COLO668 (cell line): ENCODE measurements around the gene SATB2.

ENCODE experiments used
- DNase-seq: peaks from one replicate; lab custom pipeline; 2025; ENCODE audit not compliant: unreplicated experiment; lab: John Stamatoyannopoulos, UW

The SATB2 gene

DNA sequence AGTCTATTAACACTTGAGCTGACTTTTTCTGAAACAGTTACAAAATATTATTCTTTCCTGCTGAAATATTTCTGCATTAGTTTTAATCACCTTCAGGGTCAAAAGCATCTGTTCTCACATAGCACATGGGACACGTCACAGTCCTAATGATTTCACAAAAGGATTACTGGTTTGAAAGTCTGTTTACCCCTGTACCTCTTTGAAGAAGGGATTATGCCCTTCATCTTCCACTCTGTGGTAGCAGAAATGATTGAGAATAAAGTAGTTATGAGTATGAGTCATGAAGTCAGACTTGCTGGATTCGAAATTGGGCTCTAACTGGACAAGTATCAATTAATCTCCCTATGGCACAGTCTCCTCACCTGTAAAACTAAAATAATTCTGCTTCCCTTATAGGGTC is 121.2 kb downstream of the SATB2 start:
- DNase-seq: no peak

DNA sequence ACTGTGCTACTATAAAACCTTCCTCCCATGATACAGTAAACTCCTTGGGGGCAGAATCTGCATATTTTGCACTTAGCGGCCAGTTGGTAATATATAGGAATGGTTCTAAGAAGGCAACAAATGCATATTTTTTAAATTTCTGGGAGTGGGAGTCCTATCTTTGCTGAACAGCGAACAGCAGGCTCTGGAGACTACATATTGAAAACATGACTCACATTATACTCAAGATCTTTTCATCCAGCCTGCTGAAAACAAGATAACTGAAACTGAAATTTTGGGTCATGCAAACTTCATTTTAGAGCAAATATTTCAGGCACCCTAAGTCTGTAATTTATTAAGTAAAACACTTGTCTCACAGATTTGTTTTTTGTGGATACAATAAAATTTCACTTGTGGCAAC is 122.2 kb downstream of the SATB2 start:
- no peak for DNase-seq

DNA sequence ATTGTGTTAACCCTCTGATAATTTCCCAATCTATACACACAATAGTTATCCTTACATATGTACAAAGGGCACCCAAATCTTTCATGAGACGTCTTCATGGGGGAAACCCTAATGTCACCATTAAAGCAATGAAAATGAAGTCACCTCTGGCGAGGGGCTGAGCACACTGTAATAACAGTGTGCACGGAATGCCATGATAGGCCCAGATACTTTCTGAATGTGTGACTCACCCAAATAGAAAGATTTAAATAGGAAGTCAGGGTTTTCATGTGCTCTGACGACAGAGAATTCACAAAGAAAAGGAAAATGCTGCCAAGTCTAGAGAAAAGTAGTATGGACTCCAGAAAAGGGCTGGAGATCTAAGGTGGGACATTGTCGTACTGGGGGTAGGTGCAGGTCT is 128.3 kb downstream of the SATB2 start:
- DNase-seq: no peak

DNA sequence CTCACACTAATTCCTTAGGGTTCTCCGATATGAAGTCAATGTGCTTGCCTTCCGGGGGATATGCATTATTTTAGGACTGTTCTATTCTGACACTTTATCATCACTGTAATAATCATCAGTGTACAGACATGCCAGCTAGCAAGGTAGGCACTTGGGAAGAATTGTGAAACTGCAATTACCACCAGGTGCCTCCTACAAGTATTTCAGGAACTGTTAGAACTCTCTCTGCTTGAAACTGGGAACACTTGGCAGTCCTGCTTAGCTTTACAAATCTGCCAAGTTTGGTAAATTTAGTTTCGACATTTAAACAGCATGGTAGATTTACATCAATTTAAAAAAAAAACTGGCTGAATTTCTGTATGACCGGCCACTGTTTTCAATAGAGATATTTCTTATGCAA is 128.7 kb downstream of the SATB2 start:
- no peak for DNase-seq

DNA sequence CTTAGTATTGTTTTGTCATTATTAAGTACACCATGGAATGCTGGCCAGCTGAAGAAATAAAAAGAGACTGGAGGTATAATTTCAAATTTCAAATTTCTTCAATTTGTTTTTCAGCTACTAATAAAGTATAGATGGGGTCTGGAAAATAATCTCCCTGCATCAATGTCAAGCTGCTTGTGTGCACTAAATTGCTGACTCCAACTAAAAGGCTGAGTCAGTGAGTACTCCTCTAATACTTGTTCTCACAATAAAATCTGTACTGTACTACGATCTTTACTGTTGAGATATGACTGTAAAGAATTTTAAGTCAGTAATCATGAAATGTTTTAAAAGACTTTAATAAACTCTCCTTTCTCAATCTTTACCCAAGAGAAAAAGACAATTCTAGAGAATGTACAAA is 131.9 kb downstream of the SATB2 start:
- DNase-seq: no peak

DNA sequence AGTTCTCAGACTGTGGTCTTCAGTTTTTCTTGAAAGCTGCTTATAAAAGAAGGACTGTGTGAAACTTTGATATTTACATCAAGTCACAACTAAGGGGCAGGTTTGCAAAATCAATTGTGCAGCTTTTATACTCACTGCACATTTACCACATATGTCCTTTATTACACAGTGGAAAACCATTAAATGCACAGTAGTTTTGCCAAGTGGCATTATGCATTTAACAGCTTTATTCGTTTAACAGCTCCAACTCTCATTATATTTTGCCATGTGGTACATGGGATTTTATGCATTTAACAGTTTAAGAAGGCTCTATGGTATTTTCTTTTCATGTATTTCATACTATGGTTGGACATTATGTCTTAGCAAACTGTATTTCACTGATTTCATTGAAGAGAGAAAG is 135.6 kb downstream of the SATB2 start:
- DNase-seq: no peak

DNA sequence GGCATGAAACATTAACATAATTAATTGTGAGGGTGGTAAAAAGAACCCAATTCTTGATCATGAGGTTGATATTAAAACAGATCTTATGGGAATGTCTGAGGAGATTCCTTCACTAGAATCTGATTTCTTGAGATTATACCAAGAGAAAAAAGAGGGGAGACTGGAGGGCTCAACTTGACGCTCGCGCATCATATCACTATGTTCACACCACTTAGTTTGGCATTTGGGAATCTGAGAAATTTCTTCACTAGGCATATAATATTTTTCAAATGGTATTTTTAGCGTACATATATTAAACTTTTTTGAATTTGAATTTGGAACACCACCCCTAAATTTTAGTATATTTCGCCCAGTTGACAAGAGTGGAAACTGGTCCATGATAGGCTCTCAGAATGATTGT is 140.1 kb downstream of the SATB2 start:
- no peak for DNase-seq

DNA sequence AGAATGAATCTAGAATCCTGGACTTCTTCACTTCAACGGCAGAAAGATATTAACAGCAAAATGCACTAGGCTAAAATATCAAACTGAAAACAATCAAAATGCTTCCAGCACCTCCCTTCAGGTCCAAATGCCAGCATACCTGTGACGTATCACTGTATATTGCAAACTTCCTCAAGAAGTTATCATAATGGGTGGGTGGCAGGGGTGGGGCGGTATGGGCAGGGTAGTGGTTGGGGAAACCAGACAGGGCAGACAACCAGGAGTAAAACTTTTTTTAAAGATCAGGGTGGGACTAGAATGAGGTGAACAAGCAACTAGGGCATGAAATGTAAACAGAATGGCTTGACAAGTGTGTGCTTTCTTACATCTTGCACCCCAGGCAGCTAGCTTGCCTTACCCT is 140.9 kb downstream of the SATB2 start:
- DNase-seq: no peak

DNA sequence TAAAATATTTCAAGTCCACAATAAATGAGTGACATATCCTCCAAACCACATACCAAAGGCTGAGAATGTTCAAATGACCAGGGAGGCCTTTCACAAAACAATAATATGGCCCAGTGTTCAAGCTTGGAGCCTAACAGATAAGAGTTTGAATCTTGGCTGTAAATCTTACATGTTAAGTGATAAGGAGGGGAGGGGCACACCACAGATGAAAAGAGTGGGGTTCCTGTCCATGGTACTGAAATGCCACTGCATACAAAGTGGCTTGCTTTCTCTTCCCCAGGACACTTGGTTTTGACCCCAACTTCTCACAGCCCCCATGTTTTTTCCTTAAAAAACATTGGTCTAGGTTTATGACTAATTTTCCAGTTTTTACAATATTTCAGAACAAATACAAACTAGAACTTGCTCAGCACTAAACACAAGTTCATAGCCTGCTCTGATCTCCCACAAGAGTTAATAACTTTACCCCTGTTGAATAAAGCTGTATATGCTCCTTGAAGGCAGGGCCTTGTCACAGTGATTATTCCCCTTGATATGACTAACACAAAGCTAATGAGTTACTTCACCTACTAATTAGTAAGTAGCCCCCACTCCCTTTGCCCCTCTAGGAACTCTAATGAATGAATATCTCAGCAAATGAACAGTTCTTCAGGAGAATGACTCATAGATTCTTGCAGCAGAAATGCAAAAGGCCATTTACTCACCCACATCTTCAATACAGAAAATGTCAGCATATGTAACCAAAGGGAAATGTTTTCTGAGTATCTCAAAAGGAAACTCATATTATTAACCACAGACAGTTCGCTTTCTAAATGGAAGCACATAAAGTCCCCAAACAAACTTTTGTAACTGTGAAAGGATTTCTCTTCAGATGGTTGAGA is 142.2 kb downstream of the SATB2 start:
- DNase-seq: no peak

DNA sequence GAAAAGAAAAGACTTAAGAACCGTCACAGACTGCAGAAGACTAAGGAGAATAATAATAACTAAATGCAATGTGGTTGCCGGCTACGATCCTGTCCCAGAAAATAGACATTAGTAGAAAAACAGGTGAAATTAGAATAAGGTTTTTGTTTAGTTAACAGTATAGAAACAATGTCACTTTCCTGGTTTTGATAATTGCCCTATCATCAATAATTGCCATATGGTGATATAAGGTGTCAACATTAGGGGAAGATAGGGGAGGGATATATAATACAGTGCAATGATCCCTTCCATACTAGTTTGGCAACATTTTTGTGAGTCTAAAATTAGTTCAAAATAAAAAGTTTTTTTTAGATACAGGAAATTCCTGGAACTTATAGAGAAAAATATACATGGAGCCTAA is 144.8 kb downstream of the SATB2 start:
- no peak for DNase-seq

DNA sequence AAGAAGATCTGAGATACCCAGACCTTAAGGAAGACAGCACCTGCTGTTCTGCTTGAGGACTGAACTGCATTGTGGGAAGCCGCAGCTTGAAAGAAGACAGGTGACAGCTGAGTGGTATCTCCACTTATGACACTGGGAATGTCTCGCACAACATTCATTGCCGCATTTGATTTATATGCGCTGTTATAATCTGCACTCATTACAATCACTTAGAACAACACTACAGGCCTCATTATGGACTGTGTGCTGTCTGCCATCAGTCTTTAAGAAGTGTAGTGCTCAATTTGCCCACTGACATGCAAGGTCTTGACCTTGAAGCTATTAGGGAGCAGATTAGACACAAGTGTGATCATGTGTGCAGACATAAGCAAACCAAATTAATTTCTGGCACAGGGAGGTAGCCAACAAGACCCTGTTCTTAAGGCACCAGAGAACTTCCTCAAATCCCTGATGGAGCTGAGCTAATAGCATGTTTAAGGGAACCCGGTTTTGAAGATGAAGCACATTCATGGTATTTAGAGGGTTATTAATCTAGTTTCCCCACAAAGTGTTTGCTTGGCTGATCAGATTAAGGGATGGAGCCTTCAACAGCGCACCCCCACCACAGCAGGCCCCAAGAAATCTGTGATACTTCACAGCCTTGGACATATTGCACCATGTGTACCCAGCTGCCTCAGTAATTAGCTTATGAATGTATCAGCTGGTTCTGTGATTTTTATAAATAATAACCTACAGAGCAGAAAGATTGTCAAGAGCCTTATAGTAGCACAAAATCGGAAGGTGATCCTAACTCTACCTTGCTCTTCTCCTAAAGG is 146.8 kb downstream of the SATB2 start:
- peak; percentile 64 for DNase-seq

DNA sequence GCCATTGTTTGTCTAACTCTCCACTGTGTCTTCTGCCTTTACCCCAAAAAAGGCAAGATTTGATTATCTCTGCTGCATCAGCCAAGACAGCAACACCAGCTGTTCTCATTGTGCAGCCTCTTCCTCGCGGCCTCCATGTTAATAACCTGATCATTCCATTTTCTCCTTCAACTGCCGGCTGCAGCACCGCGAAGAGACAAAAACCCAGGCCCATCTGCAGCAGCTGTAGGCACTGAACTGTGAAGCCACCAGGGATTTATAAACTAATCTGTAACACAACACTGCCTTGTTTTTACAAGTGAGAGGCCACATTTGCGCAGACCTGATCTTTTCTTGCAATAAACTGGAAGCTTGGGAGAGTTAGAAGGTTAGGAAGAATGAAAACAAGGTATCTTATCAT is 147.8 kb downstream of the SATB2 start:
- DNase-seq: peak; percentile 87

DNA sequence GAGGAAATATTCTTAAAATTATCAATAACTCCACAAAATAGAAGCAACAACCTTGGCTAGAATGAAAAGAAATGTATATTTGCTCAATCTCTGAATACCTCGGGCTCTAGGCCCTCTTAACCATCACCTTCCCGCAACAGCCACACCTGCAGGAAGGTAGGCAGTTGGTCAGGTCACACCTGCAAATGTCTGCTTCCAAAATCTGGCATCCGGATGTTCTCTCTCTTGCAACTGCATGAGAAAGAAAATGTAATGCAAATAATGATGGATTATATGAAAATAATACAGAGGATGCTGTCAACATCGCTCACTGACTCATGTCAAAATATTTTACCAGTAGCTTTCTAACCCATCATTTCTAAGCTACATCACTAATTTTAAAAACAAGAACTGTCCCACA is 148.3 kb downstream of the SATB2 start:
- DNase-seq: peak; percentile 54

DNA sequence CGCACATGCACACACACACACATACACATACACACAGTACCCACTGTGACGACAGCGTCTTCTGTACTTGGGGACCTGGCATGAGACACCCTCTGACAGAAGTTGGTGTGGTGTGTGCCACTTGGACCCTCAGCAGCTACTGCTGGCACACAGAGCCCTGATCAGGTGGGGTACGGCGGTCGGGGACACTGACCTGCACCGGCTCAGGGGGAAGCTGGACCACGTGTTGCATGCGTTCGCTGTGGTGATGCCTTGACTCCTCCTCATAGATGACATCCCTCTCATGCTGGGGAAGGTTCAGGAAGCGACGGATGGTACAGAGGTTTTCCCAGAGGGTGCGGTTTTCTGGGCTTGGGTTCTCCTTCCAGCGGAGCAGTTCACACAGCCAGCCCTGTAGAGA is 149.2 kb downstream of the SATB2 start:
- DNase-seq: no peak

DNA sequence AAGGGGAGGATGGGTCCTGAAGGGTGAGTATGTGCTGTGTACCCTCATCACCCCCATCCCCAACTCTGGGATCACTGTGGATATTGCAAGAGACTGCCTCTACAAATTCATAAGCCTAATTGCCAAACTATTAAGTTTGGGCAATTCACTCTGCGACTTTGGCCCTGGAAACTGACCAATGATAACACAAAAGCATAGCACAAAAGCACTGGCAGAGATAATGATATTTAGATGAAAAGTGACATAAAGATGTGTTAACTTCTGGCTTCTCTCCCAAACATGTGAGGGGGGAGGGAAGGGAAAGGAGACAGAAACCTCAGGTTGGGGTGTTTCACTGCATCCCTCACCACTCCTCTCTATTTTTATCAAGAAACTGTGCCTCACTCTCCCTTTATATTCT is 150.3 kb downstream of the SATB2 start:
- DNase-seq: no peak

DNA sequence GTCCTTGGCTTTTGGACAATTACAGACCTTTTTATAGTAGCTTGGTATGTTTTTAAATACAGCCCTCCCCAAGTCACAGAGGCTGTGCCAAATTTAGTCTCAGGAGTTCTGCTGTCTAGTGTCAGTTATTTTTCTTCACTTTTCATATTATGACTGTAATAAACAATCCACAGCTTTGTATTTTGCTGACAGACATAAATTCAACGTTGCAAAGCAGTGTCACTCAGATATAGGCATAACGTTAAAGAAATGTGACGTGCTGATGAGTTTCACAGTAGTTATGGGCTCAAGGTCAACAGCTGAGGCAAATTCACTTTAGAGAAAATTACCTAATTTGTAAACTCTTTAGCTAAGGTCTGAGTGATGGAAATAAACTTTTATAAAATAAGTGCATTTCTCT is 151.6 kb downstream of the SATB2 start:
- DNase-seq: no peak

DNA sequence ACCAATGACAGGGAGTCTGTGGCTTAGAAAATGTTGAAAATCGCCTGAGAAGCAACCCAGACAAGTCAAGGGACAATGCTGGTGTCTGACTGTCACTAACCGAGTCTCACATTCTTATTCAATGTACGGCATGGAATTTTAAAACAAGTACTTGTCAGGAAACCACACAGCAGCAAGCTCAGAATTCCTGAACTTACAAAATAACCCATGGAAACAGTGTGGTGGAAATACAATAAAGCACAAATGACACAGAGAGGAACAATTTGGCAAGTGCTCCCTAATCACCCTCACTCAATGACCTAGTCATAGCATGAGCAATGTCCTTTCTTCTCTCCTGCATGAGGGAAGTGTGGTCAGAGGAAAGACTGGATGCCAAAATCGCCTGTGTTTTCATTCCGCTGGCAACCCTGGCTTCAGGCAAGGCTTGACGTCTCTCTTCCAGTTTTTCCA is 154.0 kb downstream of the SATB2 start:
- no peak for DNase-seq

DNA sequence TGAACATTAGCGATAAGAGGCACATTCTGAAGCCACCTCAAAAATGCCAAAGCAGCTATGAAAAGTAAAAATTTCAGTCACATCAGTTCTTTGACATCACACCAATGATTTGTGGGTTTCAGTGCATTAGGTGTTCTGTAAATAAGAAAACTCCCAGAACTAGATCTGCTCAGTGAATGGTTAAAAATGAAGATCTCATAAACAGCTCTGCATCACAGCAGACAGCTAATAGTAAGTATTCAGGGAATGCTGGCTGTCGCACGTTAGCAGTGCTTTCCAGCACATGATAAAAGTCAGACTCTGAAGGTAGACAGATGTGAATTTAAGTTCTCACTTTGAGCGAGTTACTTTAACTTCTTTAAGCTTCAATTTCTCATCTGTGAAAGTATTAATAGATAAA is 154.9 kb downstream of the SATB2 start:
- no peak for DNase-seq

DNA sequence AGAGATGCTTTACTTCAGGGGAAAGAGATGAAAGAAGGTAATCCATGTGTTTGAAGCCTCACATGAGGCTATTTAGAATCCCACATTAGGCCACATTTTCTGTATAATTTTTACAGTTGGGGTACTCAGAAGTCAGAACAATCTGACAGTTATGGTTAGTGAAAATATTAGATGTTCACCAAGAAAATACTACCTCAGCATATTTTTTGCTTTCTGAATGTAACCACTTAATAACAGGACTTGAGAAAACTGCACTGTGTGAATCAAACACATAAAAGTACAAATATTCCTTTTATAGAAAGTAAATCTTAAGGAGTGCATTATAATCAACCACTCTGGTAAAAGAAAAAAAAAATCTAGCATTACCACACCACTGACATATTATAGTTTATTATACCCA is 169.3 kb downstream of the SATB2 start:
- no peak for DNase-seq

DNA sequence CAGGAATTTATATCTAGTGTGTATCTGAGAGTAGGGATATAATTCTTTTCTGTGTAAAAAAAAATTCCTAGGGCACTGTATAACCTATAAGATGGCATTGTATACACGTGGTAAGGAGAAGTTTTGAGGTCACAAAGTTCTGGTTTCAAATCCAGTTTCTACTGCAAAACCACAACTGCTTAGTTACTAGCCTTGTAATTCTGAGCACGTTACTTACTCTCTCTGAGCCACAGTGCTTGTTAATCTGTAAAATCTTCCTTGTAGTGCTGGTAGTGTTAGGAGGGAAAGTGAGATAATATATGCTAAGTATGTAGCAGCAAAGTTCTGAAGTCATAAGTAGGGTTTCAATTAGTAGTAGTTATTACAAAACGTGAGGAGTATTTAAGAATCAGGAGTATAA is 175.4 kb downstream of the SATB2 start:
- no peak for DNase-seq

DNA sequence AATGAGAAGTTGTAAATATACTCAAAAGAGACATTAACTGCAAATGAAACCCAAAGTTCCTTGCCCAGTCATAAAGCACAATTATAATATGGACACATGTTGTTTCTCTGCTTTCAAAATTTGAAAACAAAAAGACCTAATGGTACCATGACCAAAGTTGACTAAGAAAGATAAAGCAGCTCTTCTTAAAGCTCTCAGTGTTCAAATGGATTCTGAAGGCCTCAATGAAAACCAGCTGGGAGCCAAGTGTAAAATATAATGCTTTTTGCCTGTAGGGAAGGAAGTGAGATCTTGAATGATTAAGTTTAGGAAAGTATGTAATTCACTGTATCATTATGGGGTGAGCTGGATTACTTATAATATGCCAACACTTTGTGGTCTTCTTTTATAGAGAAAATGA is 178.6 kb downstream of the SATB2 start:
- no peak for DNase-seq

DNA sequence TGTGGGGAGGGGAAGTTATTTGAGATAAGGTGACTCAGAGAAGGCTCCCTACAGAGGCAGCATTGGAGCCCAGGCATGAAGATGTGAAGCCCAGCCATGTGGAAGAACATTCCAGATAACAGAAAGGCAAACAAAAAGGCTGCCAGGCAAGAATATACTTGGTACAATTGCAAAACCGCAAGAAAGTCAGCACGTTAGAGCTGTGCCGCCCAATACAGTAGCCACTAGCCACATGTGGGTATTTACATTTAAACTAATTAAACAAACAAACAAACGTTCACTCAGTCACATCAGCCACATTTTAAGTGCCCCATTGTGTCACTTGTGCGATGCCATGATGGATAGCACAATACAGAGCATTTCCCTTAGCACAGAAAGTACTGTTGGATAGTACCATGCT is 179.6 kb downstream of the SATB2 start:
- no peak for DNase-seq
